ENCODE measurements around the gene IGF1R.

DNA sequence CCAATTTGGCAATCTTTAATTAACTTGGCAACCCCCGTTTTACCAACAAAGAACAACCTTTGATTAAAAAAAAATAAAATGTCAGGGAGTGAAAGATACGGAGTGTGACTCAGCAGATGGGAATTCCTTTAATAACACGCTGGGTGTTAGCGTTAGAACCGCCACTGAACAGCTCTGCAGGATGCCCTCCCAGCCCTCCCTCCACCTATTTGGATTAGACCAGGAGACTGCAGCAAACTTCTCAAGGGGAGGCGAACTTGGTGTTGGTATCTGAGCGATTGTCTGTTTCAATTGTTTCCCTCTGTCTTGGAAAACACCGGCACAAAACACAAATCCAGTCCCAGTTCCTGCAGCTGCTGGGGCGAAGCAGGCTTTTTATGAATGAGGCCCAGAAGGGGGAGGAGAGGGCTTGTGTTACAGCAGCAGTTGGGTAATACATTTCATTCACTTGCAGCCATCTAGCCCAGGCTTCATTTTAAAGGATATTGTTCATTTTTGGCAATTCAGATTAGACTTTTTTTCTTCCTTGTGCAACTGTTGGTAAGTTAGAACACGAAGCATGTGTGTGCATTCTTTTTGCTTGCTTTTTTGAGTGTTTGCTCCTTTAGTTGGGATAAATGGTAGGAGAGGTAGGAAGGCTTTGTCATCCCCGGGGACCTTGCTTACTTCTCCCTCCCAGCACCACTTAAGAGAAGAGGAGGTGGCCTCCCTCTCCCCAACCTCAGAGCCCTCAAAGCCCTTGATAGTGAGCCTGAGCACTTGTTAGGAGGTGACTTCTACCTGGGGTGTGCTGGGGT, 152.3 kb downstream of the IGF1R start:
- TF ChIP-seq POLR2AphosphoS5 (IDR thresholded peaks at IDR 0.05) (no peak), CTCF (IDR thresholded peaks at IDR 0.05) (no peak), EP300 (IDR thresholded peaks at IDR 0.05) (no peak), POLR2A (IDR thresholded peaks at IDR 0.05) (no peak)
